H1 (cell line): ENCODE measurements around the gene USP7. TPM values are rescaled to one million over a fixed set of nuclear protein-coding genes. Genes with fewer than 3 reads are reported as not detected.

Experiments
- CTCF ChIA-PET: fragments of 300-600 bp; sonication (Branson Sonifier 250); formaldehyde crosslinking; loops from one replicate; lab custom pipeline; 2021; ENCODE audit not compliant: partially characterized antibody; lab: Charles Lee
- POLR2A ChIA-PET: fragments of 300-600 bp; sonication (Branson Sonifier 250); formaldehyde crosslinking; loops from one replicate; lab custom pipeline; 2021; ENCODE audit warnings: inconsistent platforms; ENCODE audit not compliant: partially characterized antibody; lab: Charles Lee
- DNase-seq, 2 experiments: peaks; one replicate each; pipeline versions ENCODE4 v3.0.0 to v3.0.0-alpha.2; 2010 to 2022; ENCODE audit warnings: low spot score in 2 of 2, low read depth in 1 of 2, mixed read lengths in 1 of 2
- FAIRE-seq: peaks from 2 replicates; lab custom pipeline; 2011; peaks lifted over from hg19 to GRCh38; lab: Jason Lieb, UNC
- H2AFZ ChIP-seq: 2 replicates; pipeline ENCODE4 v1.8.1; 2012; ENCODE audit warnings: low read length, inconsistent platforms
- H2AK5ac ChIP-seq: 2 replicates; pipeline ENCODE4 v1.6.1; 2013; ENCODE audit warnings: low read depth, low read length
- H2BK120ac ChIP-seq: replicated peaks from 2 replicates; pipeline ENCODE3; 2013; ENCODE audit warnings: low read depth, low read length, inconsistent platforms
- H2BK12ac ChIP-seq: 2 replicates; pipeline ENCODE4 v1.6.1; 2013; ENCODE audit warnings: low read depth, low read length
- H2BK15ac ChIP-seq: 2 replicates; pipeline ENCODE4 v1.6.1; 2013; ENCODE audit warnings: low read length
- H2BK20ac ChIP-seq: 2 replicates; pipeline ENCODE4 v1.6.1; 2013; ENCODE audit warnings: low read length
- H2BK5ac ChIP-seq: 2 replicates; pipeline ENCODE4 v1.6.1; 2013; ENCODE audit warnings: low read depth, low read length
- H3K14ac ChIP-seq: 2 replicates; pipeline ENCODE4 v1.6.1; 2013; ENCODE audit warnings: inconsistent platforms; ENCODE audit not compliant: insufficient read length
- H3K18ac ChIP-seq: 2 replicates; pipeline ENCODE4 v1.6.1; 2013; ENCODE audit warnings: low read length; ENCODE audit errors: extremely low read depth
- H3K23ac ChIP-seq: 2 replicates; pipeline ENCODE4 v1.6.1; 2013; ENCODE audit warnings: inconsistent platforms; ENCODE audit not compliant: insufficient read length
- H3K23me2 ChIP-seq: 2 replicates; pipeline ENCODE4 v1.6.1; 2013; ENCODE audit warnings: low read depth, low read length
- H3K27ac ChIP-seq: 2 replicates; pipeline ENCODE4 v1.6.1; 2011; ENCODE audit warnings: low read depth, low read length, inconsistent platforms
- H3K27me3 ChIP-seq, 4 experiments: replicated peaks in 1 of 4; 1 replicate in 1 of 4; 2 replicates in 3 of 4; pipeline versions ENCODE4 v1.6.1 to v1.8.1; 2011 to 2013; ENCODE audit warnings: low read length in 3 of 4, mild to moderate bottlenecking in 3 of 4, inconsistent platforms in 2 of 4, mixed read lengths in 2 of 4, moderate library complexity in 1 of 4; ENCODE audit not compliant: control insufficient read depth in 3 of 4, insufficient read depth in 3 of 4; ENCODE audit errors: extremely low read depth in 1 of 4
- H3K36me3 ChIP-seq, 4 experiments: 2 replicates each; pipeline versions ENCODE4 v1.6.1 to v1.8.1; 2011 to 2013; ENCODE audit warnings: mild to moderate bottlenecking in 4 of 4, low read length in 3 of 4, moderate library complexity in 2 of 4, control low read depth in 1 of 4, inconsistent platforms in 1 of 4; ENCODE audit not compliant: insufficient read depth in 4 of 4, control insufficient read depth in 2 of 4
- H3K4ac ChIP-seq: replicated peaks from 2 replicates; pipeline ENCODE3; 2013; ENCODE audit warnings: low read length, low read depth, mixed read lengths, inconsistent platforms; ENCODE audit not compliant: insufficient read length
- H3K4me1 ChIP-seq, 4 experiments: replicated peaks in 1 of 4; 1 replicate in 1 of 4; 2 replicates in 3 of 4; pipeline versions ENCODE4 v1.6.1 to v1.8.1; 2011 to 2013; ENCODE audit warnings: low read length in 3 of 4, inconsistent platforms in 2 of 4, mixed read lengths in 1 of 4; ENCODE audit not compliant: insufficient read depth in 4 of 4, control insufficient read depth in 3 of 4
- H3K4me2 ChIP-seq, 2 experiments: 2 replicates each; pipeline versions ENCODE4 v1.6.1 to v1.8.1; 2011 to 2013; ENCODE audit warnings: low read depth in 2 of 2, low read length in 2 of 2, control low read depth in 1 of 2, inconsistent platforms in 1 of 2, mild to moderate bottlenecking in 1 of 2; ENCODE audit not compliant: insufficient read depth in 1 of 2
- H3K4me3 ChIP-seq, 4 experiments: fragments of 200-600, 300-600 bp in 1 of 4; sonication (generic), shearing (Covaris generic), sonication (Bioruptor Twin) in 1 of 4; 2 replicates each; pipeline versions ENCODE4 v1.5.1 to v1.8.1; 2011 to 2016; ENCODE audit warnings: low read length in 4 of 4, low read depth in 3 of 4, control low read depth in 2 of 4, inconsistent platforms in 2 of 4, mild to moderate bottlenecking in 2 of 4, mixed read lengths in 1 of 4, moderate library complexity in 1 of 4; ENCODE audit not compliant: insufficient read depth in 2 of 4; ENCODE audit errors: extremely low read depth in 1 of 4
- H3K56ac ChIP-seq: replicated peaks from 2 replicates; pipeline ENCODE3; 2013; ENCODE audit warnings: low read depth, mild to moderate bottlenecking, mixed read lengths, low read length, inconsistent platforms; ENCODE audit not compliant: insufficient read length
- H3K79me1 ChIP-seq: 2 replicates; pipeline ENCODE4 v1.6.1; 2013; ENCODE audit warnings: low read depth, low read length, control low read depth
- H3K79me2 ChIP-seq, 2 experiments: 2 replicates each; pipeline versions ENCODE4 v1.6.1 to v1.8.1; 2012 to 2013; ENCODE audit warnings: low read length in 2 of 2, mild to moderate bottlenecking in 2 of 2, inconsistent platforms in 1 of 2; ENCODE audit not compliant: insufficient read depth in 2 of 2, control insufficient read depth in 1 of 2
- H3K9ac ChIP-seq, 4 experiments: replicated peaks in 1 of 4; 1 replicate in 1 of 4; 2 replicates in 3 of 4; pipeline versions ENCODE4 v1.6.1 to v1.8.1; 2011 to 2013; ENCODE audit warnings: low read depth in 3 of 4, low read length in 3 of 4, control low read depth in 2 of 4, mild to moderate bottlenecking in 2 of 4, moderate library complexity in 2 of 4, inconsistent platforms in 1 of 4; ENCODE audit errors: extremely low read depth in 1 of 4
- H3K9me3 ChIP-seq, 2 experiments: 2 replicates each; pipeline versions ENCODE4 v1.6.1 to v1.8.1; 2012 to 2013; ENCODE audit warnings: mild to moderate bottlenecking in 2 of 2, moderate library complexity in 2 of 2, control low read depth in 1 of 2, inconsistent platforms in 1 of 2, low read depth in 1 of 2, low read length in 1 of 2, mixed read lengths in 1 of 2; ENCODE audit not compliant: insufficient read depth in 2 of 2
- H4K20me1 ChIP-seq, 2 experiments: replicated peaks in 1 of 2; 2 replicates each; pipeline versions ENCODE3 to v1.8.1; 2011 to 2013; ENCODE audit warnings: inconsistent platforms in 2 of 2, low read length in 2 of 2, mild to moderate bottlenecking in 1 of 2; ENCODE audit not compliant: insufficient read depth in 2 of 2, control insufficient read depth in 1 of 2
- H4K5ac ChIP-seq: 2 replicates; pipeline ENCODE4 v1.6.1; 2013; ENCODE audit warnings: low read length, low read depth, mixed read lengths, inconsistent platforms; ENCODE audit not compliant: insufficient read length
- H4K8ac ChIP-seq: 2 replicates; pipeline ENCODE4 v1.8.0; 2013; ENCODE audit warnings: mild to moderate bottlenecking, moderate library complexity, low read length, inconsistent platforms; ENCODE audit not compliant: insufficient read depth; ENCODE audit errors: extremely low read depth
- H4K91ac ChIP-seq: replicated peaks from 2 replicates; pipeline ENCODE3; 2013; ENCODE audit warnings: low read length, mixed read lengths, inconsistent platforms; ENCODE audit not compliant: insufficient read length
- CBX8 ChIP-seq: fragments of 300-800, 300-1000 bp; sonication (generic); IDR thresholded peaks from 2 replicates; pipeline ENCODE4 v1.7.1; 2016; ENCODE audit warnings: low read depth, low read length, borderline replicate concordance
- NRF1 ChIP-seq: IDR thresholded peaks from 2 replicates; pipeline ENCODE4 v1.6.1; 2011; ENCODE audit warnings: mild to moderate bottlenecking, low read depth, low read length, improper control_type of control experiment
- TAF1 ChIP-seq: IDR thresholded peaks from 2 replicates; pipeline ENCODE4 v1.6.1; 2011; ENCODE audit warnings: mild to moderate bottlenecking, low read depth, low read length
- ZNF274 ChIP-seq: IDR thresholded peaks from 2 replicates; pipeline ENCODE4 v1.7.0; 2012; ENCODE audit warnings: low read length, borderline replicate concordance; ENCODE audit errors: extremely low read depth
- WGBS, 2 experiments: shearing (Covaris generic) in 1 of 2; methylation state at CpG; one replicate each; pipeline versions ENCODE4 v1.1.6 to v1.1.7; 2013 to 2015; ENCODE audit warnings: low lambda C conversion rate in 2 of 2, mixed read lengths in 2 of 2, inconsistent platforms in 1 of 2, low coverage in 1 of 2, missing lambda C conversion rate in 1 of 2; ENCODE audit not compliant: insufficient replicate concordance in 2 of 2, insufficient coverage in 1 of 2, insufficient read length in 1 of 2; ENCODE audit errors: extremely low coverage in 1 of 2, missing lambda C conversion rate in 1 of 2; 5-methylcytosine and 5-hydroxymethylcytosine counted together
- polyA plus RNA-seq, 7 experiments: library from polyadenylated mRNA; depleted of rRNA in 3 of 7; stranded (reverse) in 5 of 7; unstranded in 2 of 7; fragments of >200 nt in 5 of 7; fragments of 200-250 nt in 2 of 7; gene quantifications; 1 replicate in 5 of 7; 2 replicates in 1 of 7; 4 replicates in 1 of 7; pipeline versions ENCODE4 v1.2.1 to v1.2.3, GENCODE V29; 2011 to 2013; ENCODE audit warnings: missing spikeins in 2 of 7, mixed read lengths in 2 of 7
- total RNA-seq: library from RNA; stranded (reverse); fragmentation: NEBNext Ultra II Directional; extraction: Animal tissue kit (Norgen Biotek cat#: 25700); gene quantifications from 2 replicates; pipeline ENCODE4 v1.2.1, GENCODE V29; 2021

Gene USP7
- total and polyA plus RNA-seq, 2 of the 8 experiments (the other 6 are each of a cell fraction or from before 2014, with no cell fraction given) = 21.3 to 211 TPM

GRCh38 chr16:8948069-8948593 lies 15.6 kb downstream of the USP7 start:
- no peak overlapping the region for H3K4me2 ChIP-seq
- no peak for DNase-seq
- no peak overlapping the region for H4K8ac ChIP-seq
- no peaks in the 10 kb centered on the region for H3K27me3 ChIP-seq
- POLR2A ChIA-PET = interaction anchor here (0.7 to 1.5 kb wide), 7 partner anchors 8 to 60 kb away, joined by 3 to 5 read pairs (median 3); no protein-coding TSS in a partner anchor
- peaks cover 70 to 100% of the 10 kb centered on the region in 2 experiments for H3K79me2 ChIP-seq
- no peak overlapping the region for H2AFZ ChIP-seq
- no peak overlapping the region for H3K56ac ChIP-seq
- no peak overlapping the region for H3K18ac ChIP-seq
- CTCF ChIA-PET = interaction anchor here (0.9 to 7.2 kb wide), 15 partner anchors 8 to 287 kb away, joined by 3 to 88 read pairs (median 5); no protein-coding TSS in a partner anchor
- no peak overlapping the region for H2AK5ac ChIP-seq
- no peak overlapping the region for H3K9ac ChIP-seq
- H3K36me3 ChIP-seq = no peaks in the 10 kb centered on the region
- peaks cover 72 to 77% of the 10 kb centered on the region in 2 experiments for H4K20me1 ChIP-seq
- no peak overlapping the region for H2BK5ac ChIP-seq
- peaks cover 19 to 31% (median 26%) of the 10 kb centered on the region in 4 experiments for H3K4me1 ChIP-seq
- H3K4ac ChIP-seq = no peak overlapping the region
- H3K14ac ChIP-seq = no peak overlapping the region
- no peak overlapping the region for H2BK120ac ChIP-seq
- no peak overlapping the region for H3K4me3 ChIP-seq
- no peak overlapping the region for H4K5ac ChIP-seq
- no peak for FAIRE-seq
- peaks cover 26% of the 10 kb centered on the region for H3K79me1 ChIP-seq
- H3K23ac ChIP-seq = no peak overlapping the region
- H3K27ac ChIP-seq = no peak overlapping the region
- no peak overlapping the region for H2BK12ac ChIP-seq
- no peaks in the 10 kb centered on the region for H3K9me3 ChIP-seq
- H3K23me2 ChIP-seq = no peaks in the 10 kb centered on the region
- no peak overlapping the region for H2BK20ac ChIP-seq
- 92% methylated on average over 6 of the region's 6 CpGs; no CpG with 5 or more reads in 1 of the 2 experiments for WGBS, 2 experiments
- H4K91ac ChIP-seq = no peak overlapping the region
- H2BK15ac ChIP-seq = no peak overlapping the region
- TF ChIP-seq NRF1 (no peak), ZNF274 (no peak), CBX8 (no peak), TAF1 (no peak)
